ENCODE results near the gene GFOD2.
"Not testable (repeated sequence)": the region's sequence is repeated elsewhere in the genome, so short reads cannot be mapped to it uniquely, and the experiment has no call there.

GFOD2 gene

DNA sequence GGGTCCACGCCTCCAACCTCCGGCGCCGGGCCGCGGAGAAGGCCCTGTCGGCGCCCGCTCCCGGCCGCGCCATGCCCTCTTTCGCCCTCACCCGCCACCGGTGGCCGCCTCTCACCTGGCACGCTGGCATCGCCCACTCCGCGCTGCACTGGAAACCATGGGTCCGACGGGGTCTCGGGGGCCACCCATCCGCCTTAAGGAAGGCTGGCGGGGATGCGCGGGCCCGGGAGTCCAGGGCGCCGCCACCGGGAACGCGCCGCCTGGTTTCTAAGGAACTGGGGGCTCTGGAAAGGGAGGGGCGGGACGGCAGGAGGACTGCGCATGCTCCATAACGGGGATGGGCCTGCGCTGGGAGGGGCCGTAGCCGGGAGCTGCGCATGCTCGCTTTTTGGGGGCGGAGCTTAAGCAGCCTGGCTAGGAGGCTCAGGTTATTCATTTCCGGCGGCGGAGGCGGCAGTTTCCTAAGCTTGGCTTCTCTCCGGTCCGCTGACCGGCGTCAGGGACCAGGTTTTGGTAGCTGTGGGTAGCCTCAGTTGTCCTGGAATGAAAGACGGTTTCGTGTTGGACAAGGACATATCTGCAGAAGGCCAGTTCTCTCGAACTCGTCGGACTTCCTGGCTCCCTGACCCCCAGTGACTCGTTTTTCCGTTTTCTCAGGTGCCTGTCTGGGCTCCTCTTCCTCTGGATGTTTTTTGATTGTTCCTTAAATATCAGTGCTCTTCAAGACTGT, at the start of gene GFOD2:
Gene GFOD2, minus strand, starts transcription at position 269 of the 730 bp plus-strand sequence. CDS start 33,601 bp downstream, outside the sequence.
- DNase-seq = peak; percentile 93

DNA sequence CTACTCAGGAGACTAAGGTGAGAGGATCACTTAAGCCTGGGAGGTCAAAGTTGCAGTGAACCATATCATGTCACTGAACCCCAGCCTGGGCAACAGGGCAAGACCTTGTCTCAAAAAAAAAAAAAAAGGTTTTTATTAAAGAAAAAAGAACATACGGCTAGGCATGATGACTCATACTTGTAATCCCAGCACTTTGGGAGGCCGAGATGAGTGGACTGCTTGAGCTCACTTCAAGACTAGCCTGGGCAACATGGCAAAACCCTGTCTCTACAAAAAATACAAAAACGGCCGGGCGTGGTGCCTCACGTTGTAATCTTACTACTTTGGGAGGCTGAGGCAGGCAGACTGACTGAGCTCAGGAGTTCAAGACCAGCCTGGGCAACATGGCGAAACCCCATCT, 48.8 kb upstream of the GFOD2 start:
- DNase-seq = peak; percentile 56

- no peak for DNase-seq
Observed at GRCh38 chr16:67766291-67766690, 47.2 kb upstream of the GFOD2 start.

- DNase-seq = peak; percentile 58
Observed at GRCh38 chr16:67764158-67764667, 45.1 kb upstream of the GFOD2 start.

- DNase-seq = peak; percentile 63
Observed at GRCh38 chr16:67763066-67763465, 44.0 kb upstream of the GFOD2 start.

- DNase-seq = no peak
Observed at GRCh38 chr16:67762385-67762784, 43.3 kb upstream of the GFOD2 start.

DNA sequence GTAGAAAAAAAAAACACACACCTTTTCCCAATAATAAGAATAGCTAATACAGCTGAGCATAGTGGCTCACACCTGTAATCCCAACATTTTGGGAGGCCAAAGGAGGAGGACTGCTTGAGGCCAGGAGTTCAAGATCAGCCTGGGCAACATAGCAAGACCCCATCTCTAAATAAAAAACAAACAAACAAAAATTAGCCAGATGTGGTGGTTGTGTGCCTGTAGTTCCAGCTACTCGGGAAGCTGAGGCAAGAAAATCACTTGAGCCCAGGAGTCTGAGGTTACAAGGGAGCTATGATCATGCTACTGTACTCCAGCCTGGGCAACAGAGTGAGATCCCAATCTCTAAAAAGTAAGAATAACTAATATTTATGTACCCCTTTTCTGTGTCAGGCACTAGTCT, 42.8 kb upstream of the GFOD2 start:
- no peak for DNase-seq

DNA sequence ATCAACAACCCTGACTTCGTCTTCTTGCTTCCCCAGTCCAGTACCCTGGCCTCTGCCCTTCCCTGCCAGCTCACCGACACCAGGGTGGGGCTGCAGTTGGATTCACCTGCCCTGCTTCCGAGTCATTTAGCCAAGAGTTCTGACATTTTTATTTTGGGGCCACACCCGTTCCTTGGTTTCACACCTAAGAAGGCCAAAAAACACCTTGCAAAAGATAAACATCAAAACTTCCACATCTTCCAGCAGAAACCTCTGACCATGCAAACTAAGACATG, 41.8 kb upstream of the GFOD2 start:
- DNase-seq = no peak

GRCh38 chr16:67760206-67760955, 41.3 kb upstream of the GFOD2 start:
- peak; percentile 96 for DNase-seq

- DNase-seq = no peak
Observed at GRCh38 chr16:67758966-67759365, 39.9 kb upstream of the GFOD2 start.

GRCh38 chr16:67758006-67758405, 38.9 kb upstream of the GFOD2 start:
- DNase-seq = no peak

DNA sequence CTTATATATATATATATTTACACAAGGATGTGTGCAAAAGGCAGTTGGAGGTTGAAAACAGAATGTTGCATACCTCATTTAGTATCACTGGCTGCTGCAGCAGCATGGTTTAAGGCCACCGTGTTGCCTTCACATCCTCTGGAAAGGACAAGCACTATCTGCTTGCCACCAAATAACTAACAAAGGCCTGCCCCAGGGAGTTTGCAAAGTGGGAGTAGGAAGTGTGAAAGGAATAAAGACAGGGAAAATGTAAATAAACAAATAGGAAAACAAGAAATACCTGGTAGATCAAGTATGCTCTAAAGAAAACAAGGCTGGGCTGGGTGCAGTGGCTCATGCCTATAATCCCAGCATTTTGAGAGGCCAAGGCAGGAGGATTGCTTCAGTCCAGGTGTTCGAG, 33.5 kb upstream of the GFOD2 start:
- no peak for DNase-seq

- not testable (repeated sequence) for DNase-seq
Observed at GRCh38 chr16:67751331-67751730, 32.2 kb upstream of the GFOD2 start.

GRCh38 chr16:67750466-67750865, 31.4 kb upstream of the GFOD2 start:
- no peak for DNase-seq

GRCh38 chr16:67749436-67750078, 30.4 kb upstream of the GFOD2 start:
- DNase-seq = no peak

DNA sequence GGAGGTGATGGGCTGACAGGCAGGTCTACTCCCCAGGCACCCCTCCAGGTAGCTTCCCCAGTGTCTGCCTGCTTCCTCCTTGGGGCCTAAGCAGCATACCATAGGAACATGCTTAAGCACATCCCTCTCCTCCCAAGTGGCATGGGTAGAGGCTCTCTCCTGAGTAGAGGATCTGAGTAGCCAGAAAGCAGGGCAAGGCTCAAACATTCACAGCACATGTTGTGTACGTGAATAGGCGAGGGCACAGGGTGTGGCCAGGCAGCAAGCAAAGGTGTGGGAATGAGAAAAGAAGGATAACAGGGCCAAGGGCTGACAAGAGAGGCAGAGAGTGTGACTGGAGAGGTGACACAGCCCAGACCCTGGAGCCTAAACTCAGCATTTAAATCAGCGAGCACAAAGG, 29.7 kb upstream of the GFOD2 start:
- no peak for DNase-seq

DNA sequence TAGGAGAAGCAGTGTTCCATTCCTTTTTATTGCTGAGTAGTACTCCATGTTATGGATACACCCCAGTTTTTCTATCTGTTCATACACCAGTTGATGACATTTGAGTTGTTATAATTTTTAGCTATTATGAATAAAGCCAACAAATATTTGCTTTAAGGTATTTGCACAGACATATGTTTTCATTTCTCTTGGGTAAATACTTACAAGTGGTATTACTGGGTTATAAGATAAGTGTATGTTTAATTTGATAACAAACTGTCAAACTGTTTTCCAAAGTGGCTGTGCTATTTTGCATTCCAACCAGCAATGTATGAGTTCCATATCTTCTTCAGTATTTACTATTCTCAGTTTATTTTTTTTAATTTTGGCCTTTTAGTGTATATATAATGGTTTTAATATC, 27.7 kb upstream of the GFOD2 start:
- peak; percentile 76 for DNase-seq

DNA sequence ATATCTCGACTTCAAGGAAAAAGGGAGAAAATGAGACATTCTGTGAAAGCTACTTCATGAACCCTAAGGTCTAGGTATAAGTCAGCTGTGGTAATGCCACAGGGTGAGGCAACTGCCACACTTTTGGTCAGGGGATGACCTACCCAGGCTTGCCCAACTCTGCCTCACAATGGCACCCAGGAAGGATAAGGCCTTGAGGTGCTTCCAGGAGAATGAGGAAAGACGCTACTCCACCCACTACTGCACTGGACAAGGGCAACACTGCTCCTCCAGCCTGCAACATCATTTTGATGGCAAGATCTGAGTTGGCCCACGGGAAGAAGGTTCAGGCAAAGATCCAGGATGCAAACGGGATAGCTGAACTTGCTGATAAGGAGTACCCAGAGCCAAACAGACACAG, 22.0 kb upstream of the GFOD2 start:
- peak; percentile 55 for DNase-seq

DNA sequence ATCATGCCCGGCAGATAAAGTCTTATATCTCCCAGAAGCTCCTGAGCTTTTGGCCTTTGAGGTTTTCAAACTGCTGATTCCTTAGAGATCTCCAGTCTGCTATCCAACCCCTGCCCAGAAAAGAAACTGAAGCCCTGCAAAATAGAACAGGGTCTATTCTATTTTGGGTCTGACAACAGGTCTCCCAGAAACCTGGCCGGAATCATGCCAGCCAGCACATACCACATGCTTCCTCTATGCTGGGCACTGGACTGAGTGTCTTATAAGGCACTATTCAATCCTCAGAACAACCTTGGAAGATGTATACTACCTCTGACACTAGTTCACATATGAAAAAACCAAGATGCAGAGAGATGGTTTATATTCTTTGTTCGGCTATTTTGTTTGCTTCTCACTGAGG, 21.3 kb upstream of the GFOD2 start:
- no peak for DNase-seq

- DNase-seq = no peak
Observed at GRCh38 chr16:67736858-67737257, 17.7 kb upstream of the GFOD2 start.

DNA sequence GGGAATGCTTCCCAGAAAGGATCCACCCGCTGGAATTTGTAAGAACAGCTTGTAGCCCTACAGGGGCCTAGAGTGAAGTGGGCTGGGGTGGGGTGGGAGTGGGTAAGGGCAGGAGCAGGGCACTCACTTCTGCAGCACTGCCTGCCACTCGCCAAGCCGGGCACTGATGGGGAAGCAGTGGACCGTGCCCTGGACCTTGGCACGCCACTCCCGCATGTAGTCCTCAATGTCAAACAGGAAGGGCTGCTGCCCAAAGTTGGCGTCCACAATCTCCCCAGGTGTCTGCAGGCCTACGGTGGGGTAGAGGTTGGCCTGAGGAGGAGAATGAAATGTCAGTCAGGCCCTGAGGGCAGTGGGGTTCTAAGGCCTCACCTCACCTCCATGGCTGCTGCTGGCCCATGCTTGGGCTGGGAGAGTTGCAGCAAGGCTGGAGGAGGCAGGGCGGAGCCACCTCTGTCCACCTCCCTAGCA, 15.7 kb upstream of the GFOD2 start:
- DNase-seq = no peak

DNA sequence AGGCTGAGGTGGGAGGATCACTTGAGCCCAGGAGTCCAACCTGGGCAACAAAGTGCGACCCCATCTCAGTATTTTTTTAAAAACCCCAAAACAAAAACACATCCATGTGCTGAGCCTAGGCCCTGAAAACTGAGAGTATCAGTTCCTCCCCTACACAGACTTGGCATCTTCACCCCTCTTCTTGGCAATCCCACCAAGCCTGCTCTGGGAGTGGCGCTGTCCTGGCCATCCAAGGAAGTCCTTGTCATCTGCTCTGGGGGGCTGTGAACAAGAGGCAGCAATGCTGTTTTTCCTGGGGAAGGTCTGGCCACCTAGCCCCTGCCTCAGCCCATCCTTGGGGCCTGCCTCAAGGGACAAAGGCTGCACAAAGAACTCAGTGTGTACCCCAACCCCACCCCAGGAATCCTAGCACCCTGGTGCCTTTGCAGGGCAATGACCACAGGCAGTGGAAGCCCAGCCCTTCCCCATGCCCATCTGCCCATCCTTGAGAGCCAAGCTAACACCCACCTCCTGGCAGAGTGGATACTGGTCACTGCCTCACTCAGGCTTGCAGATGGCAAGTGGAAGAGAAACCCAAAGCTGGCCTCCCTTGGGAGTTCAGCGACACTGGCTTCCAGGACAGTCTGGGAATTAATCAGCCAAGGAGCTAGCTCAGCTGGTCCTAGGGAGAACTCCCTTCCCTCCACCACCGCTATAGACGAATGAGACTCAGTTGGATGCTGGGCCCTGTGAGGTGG, 14.8 kb upstream of the GFOD2 start:
- no peak for DNase-seq

DNA sequence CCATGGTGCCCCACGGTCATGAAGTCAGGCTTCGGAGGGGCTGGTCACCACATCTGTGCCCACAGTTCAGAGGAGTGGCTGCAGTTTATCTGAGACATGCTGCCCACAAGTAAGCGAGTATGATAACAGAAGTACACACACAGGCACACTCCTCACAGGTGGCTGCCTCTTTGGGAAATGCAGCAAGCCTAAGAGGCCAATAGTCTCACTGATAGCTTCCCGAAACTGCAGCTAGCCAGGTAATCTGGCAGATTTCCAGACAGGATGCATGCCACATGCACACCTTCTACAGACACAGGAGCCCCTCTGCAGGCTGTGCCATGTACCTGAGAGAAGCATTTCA, 12.6 kb upstream of the GFOD2 start:
- DNase-seq = peak; percentile 74

Data from hematopoietic multipotent progenitor cell treated with erythropoietin and hydrocortisone succinate and interleukin-3 and kit ligand, for 8 days (in vitro differentiated cells).